SK-N-SH (cell line): Measurements from ENCODE around the gene SOCS7. TPM values are rescaled to one million over a fixed set of nuclear protein-coding genes. Genes with fewer than 3 reads are reported as not detected.
A peak's percentile ranks its signal among the peaks of the same experiment; 100 is the strongest.

ENCODE experiments used
- CTCF ChIA-PET: fragments of 300-600, 350-600 bp; formaldehyde crosslinking; extraction: SDS; loops from one replicate; lab custom pipeline; 2021; lab: Yijun Ruan, JAX
- POLR2A ChIA-PET: fragments of 350-600 bp; sonication (Branson Sonifier 250); formaldehyde crosslinking; extraction: SDS; loops from one replicate; lab custom pipeline; 2020; ENCODE audit warnings: antibody characterized with exemption, inconsistent platforms; lab: Yijun Ruan, JAX
- DNase-seq: peaks from one replicate; pipeline ENCODE4 v3.0.0; 2012
- H2AFZ ChIP-seq: fragments of 200-600 bp; sonication (generic); 2 replicates; pipeline ENCODE4 v1.8.1; 2016; ENCODE audit warnings: antibody characterized with exemption, mild to moderate bottlenecking, low read depth
- H3F3A ChIP-seq: fragments of 200-600 bp; sonication (generic); replicated peaks from 2 replicates; pipeline ENCODE3; 2016; ENCODE audit warnings: antibody characterized with exemption, mild to moderate bottlenecking; ENCODE audit not compliant: insufficient read depth
- H3K27ac ChIP-seq, 2 experiments: fragments of 200-500 bp in 1 of 2; fragments of 200-600 bp in 1 of 2; sonication (Bioruptor generic) in 1 of 2; sonication (generic), shearing (Covaris generic) in 1 of 2; 2 replicates each; pipeline versions ENCODE4 v1.5.1 to v1.6.1; 2014 to 2016; ENCODE audit warnings: low read depth in 2 of 2, inconsistent platforms in 1 of 2, low read length in 1 of 2, mild to moderate bottlenecking in 1 of 2, mixed read lengths in 1 of 2
- H3K27me3 ChIP-seq: fragments of 200-600 bp; sonication (generic), shearing (Covaris generic); 2 replicates; pipeline ENCODE4 v1.6.1; 2016; ENCODE audit warnings: mixed run types; ENCODE audit not compliant: insufficient read depth
- H3K36me3 ChIP-seq, 2 experiments: fragments of 200-500 bp in 1 of 2; fragments of 200-600 bp in 1 of 2; sonication (Bioruptor generic) in 1 of 2; sonication (generic) in 1 of 2; replicated peaks in 1 of 2; 2 replicates each; pipeline versions ENCODE3 to v1.5.1; 2014 to 2016; ENCODE audit warnings: low read length in 1 of 2, mild to moderate bottlenecking in 1 of 2; ENCODE audit not compliant: insufficient read depth in 2 of 2, control insufficient read depth in 1 of 2
- H3K4me1 ChIP-seq, 2 experiments: fragments of 200-500 bp in 1 of 2; fragments of 200-600 bp in 1 of 2; sonication (Bioruptor generic) in 1 of 2; sonication (generic), shearing (Covaris generic) in 1 of 2; 2 replicates each; pipeline versions ENCODE4 v1.5.1 to v1.6.1; 2014 to 2016; ENCODE audit warnings: low read depth in 1 of 2, low read length in 1 of 2, mixed run types in 1 of 2; ENCODE audit not compliant: insufficient read depth in 2 of 2, control insufficient read depth in 1 of 2
- H3K4me2 ChIP-seq: fragments of 200-600 bp; sonication (generic), shearing (Covaris generic); 2 replicates; pipeline ENCODE4 v1.6.1; 2017; ENCODE audit warnings: mixed run types
- H3K4me3 ChIP-seq, 2 experiments: fragments of 200-500 bp in 1 of 2; fragments of 200-600 bp in 1 of 2; sonication (Bioruptor generic) in 1 of 2; sonication (generic), shearing (Covaris generic) in 1 of 2; 2 replicates each; pipeline versions ENCODE4 v1.5.1 to v1.8.1; 2014 to 2016; ENCODE audit warnings: low read depth in 2 of 2, inconsistent platforms in 1 of 2, low read length in 1 of 2, mild to moderate bottlenecking in 1 of 2, mixed read lengths in 1 of 2, moderate library complexity in 1 of 2
- H3K79me2 ChIP-seq: fragments of 200-600 bp; sonication (generic); 2 replicates; pipeline ENCODE4 v1.8.1; 2017; ENCODE audit warnings: mild to moderate bottlenecking; ENCODE audit not compliant: insufficient read depth
- H3K9ac ChIP-seq: fragments of 200-600 bp; sonication (generic); 2 replicates; pipeline ENCODE4 v1.6.1; 2017; ENCODE audit warnings: mixed run types
- H3K9me2 ChIP-seq: fragments of 200-600 bp; sonication (generic); 2 replicates; pipeline ENCODE4 v1.6.1; 2017; ENCODE audit warnings: mixed run types
- H3K9me3 ChIP-seq: fragments of 200-600 bp; sonication (generic); 2 replicates; pipeline ENCODE4 v1.6.1; 2017; ENCODE audit warnings: mixed run types, mild to moderate bottlenecking, moderate library complexity
- H4K20me1 ChIP-seq: fragments of 200-600 bp; sonication (generic); 2 replicates; pipeline ENCODE4 v1.6.1; 2017; ENCODE audit warnings: mild to moderate bottlenecking, mixed run types; ENCODE audit not compliant: insufficient read depth
- CHD2 ChIP-seq: fragments of 150-350 bp; IDR thresholded peaks from 2 replicates; pipeline ENCODE4 v1.6.1; 2018; ENCODE audit warnings: low read length; ENCODE audit not compliant: partially characterized antibody
- EZH2phosphoT487 ChIP-seq: fragments of 200-600 bp; sonication (generic); IDR thresholded peaks from 2 replicates; pipeline ENCODE4 v1.6.1; 2017; ENCODE audit warnings: low read depth, mixed run types, mild to moderate bottlenecking, antibody characterized with exemption, moderate library complexity, borderline replicate concordance
- FOSL2 ChIP-seq: IDR thresholded peaks from 2 replicates; pipeline ENCODE4 v1.4.0; 2012; ENCODE audit warnings: low read depth, mild to moderate bottlenecking, moderate library complexity, borderline replicate concordance
- FOXM1 ChIP-seq: IDR thresholded peaks from 2 replicates; pipeline ENCODE4 v1.4.0; 2012; ENCODE audit warnings: low read depth, mild to moderate bottlenecking
- GATA2 ChIP-seq: sonication (generic); formaldehyde crosslinking; IDR thresholded peaks from 2 replicates; pipeline ENCODE4 v1.5.0; 2020; ENCODE audit warnings: mild to moderate bottlenecking, missing genetic modification reagents
- JUND ChIP-seq: IDR thresholded peaks from 2 replicates; pipeline ENCODE4 v1.4.0; 2012
- NFIC ChIP-seq: IDR thresholded peaks from 2 replicates; pipeline ENCODE4 v1.4.0; 2012; ENCODE audit warnings: borderline replicate concordance
- NRF1 ChIP-seq: IDR thresholded peaks from 2 replicates; pipeline ENCODE4 v1.6.1; 2012; ENCODE audit warnings: low read depth, mild to moderate bottlenecking, low read length
- REST ChIP-seq: IDR thresholded peaks from 2 replicates; pipeline ENCODE4 v1.6.1; 2012; ENCODE audit warnings: mild to moderate bottlenecking, low read depth, low read length, moderate library complexity
- RFX5 ChIP-seq: IDR thresholded peaks from 2 replicates; pipeline ENCODE4 v1.6.1; 2012; ENCODE audit warnings: mild to moderate bottlenecking, improper control_type of control experiment, low read length
- RXRA ChIP-seq: IDR thresholded peaks from 2 replicates; pipeline ENCODE4 v1.4.0; 2012; ENCODE audit warnings: low read depth, mild to moderate bottlenecking, borderline replicate concordance
- TCF12 ChIP-seq: IDR thresholded peaks from 2 replicates; pipeline ENCODE4 v1.4.0; 2012
- TEAD4 ChIP-seq: IDR thresholded peaks from 2 replicates; pipeline ENCODE4 v1.4.0; 2012; ENCODE audit warnings: mild to moderate bottlenecking, borderline replicate concordance; ENCODE audit not compliant: insufficient read depth
- YY1 ChIP-seq: IDR thresholded peaks from 2 replicates; pipeline ENCODE4 v1.4.0; 2012; ENCODE audit warnings: low read depth, mild to moderate bottlenecking
- WGBS: methylation state at CpG from one replicate; pipeline ENCODE4 v1.1.6; 2017; ENCODE audit warnings: low lambda C conversion rate; 5-methylcytosine and 5-hydroxymethylcytosine counted together
- polyA plus RNA-seq, 3 experiments: library from polyadenylated mRNA; depleted of rRNA; stranded (reverse); fragments of >200 nt; gene quantifications; 2 replicates each; pipeline ENCODE4 v1.2.3, GENCODE V29; 2012
- TF ChIP-seq, protein P1 (sequence below): fragments of 150-350 bp; IDR thresholded peaks from 2 replicates; pipeline ENCODE4 v1.6.1; 2017; ENCODE audit warnings: antibody characterized with exemption, low read length, low read depth, borderline replicate concordance
- TF ChIP-seq, protein P2 (sequence below): fragments of 200-600 bp; sonication (generic); IDR thresholded peaks from 2 replicates; pipeline ENCODE4 v1.6.1; 2017; ENCODE audit warnings: antibody characterized with exemption, mild to moderate bottlenecking, moderate library complexity

The SOCS7 gene
- polyA plus RNA-seq, 1 of the 3 experiments (the other 2 are of a cell fraction) = 7.4 TPM

DNA sequence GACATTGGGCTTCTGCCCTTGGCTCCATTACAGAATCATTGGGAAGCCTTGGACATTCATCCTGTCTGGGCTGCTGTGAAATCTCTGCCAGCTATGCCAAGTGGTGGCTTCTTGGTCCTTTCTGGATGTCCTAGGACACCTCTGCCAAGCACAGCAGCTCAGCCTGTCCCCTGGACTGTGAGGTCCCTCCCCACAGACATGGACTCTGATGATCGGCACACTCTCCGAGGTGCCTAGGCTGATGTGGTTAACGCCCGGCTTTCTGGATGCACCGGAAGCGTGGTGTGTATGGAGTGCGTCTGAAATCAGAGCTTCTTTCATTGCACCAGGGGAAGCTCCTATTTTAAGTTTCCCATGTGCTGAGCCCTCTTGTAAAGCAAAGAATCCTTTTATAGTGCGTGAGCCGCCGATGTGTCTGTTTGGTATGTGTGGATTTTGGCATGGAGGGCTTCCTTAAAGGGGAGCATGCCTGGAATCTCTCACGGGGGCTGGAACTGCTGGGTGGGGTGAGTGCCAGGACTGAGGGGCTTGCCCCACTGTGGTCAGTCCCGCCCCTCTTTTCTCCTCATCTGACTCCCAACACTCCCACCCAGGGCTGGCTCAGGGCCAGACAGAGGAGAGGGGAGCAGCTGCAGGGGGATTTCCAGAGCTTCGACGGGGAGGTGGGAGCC is 69.7 kb downstream of the SOCS7 start (continued):
- no peak for TF ChIP-seq REST
- no peak for TF ChIP-seq NRF1
- TF ChIP-seq JUND = no peak
- TF ChIP-seq NFIC = no peak; the same call in 1 of the 2 replicates
- no peak for TF ChIP-seq GATA2 (CRISPR knock-in tag)
- no peak for TF ChIP-seq RXRA
- TF ChIP-seq YY1 = no peak
- TF ChIP-seq, protein P1, sequence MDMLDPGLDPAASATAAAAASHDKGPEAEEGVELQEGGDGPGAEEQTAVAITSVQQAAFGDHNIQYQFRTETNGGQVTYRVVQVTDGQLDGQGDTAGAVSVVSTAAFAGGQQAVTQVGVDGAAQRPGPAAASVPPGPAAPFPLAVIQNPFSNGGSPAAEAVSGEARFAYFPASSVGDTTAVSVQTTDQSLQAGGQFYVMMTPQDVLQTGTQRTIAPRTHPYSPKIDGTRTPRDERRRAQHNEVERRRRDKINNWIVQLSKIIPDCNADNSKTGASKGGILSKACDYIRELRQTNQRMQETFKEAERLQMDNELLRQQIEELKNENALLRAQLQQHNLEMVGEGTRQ = no peak
- TF ChIP-seq RFX5 = no peak

- H3K27ac ChIP-seq = no peak overlapping the region
- H3F3A ChIP-seq = peaks cover 4% of the 10 kb centered on the region
- no peak for DNase-seq
- no peaks in the 10 kb centered on the region for H3K9me2 ChIP-seq
- H4K20me1 ChIP-seq = no peaks in the 10 kb centered on the region
- peaks cover 22 to 51% of the 10 kb centered on the region in 2 experiments; a peak in 2 of 4 replicates for H3K4me1 ChIP-seq
- H3K27me3 ChIP-seq = no peaks in the 10 kb centered on the region
- H3K9ac ChIP-seq = no peak overlapping the region
- no peak overlapping the region for H2AFZ ChIP-seq
- TF ChIP-seq FOSL2 (no peak), TCF12 (no peak), YY1 (no peak), EZH2phosphoT487 (no peak), TEAD4 (no peak), CHD2 (no peak), FOXM1 (no peak)
- TF ChIP-seq, protein P2, sequence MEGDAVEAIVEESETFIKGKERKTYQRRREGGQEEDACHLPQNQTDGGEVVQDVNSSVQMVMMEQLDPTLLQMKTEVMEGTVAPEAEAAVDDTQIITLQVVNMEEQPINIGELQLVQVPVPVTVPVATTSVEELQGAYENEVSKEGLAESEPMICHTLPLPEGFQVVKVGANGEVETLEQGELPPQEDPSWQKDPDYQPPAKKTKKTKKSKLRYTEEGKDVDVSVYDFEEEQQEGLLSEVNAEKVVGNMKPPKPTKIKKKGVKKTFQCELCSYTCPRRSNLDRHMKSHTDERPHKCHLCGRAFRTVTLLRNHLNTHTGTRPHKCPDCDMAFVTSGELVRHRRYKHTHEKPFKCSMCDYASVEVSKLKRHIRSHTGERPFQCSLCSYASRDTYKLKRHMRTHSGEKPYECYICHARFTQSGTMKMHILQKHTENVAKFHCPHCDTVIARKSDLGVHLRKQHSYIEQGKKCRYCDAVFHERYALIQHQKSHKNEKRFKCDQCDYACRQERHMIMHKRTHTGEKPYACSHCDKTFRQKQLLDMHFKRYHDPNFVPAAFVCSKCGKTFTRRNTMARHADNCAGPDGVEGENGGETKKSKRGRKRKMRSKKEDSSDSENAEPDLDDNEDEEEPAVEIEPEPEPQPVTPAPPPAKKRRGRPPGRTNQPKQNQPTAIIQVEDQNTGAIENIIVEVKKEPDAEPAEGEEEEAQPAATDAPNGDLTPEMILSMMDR = no peak
- CTCF ChIA-PET = interaction anchor here (0.7 to 16.7 kb wide), 14 partner anchors 9 to 267 kb away, joined by 3 to 423 read pairs (median 4); partner anchors contain the start of genes GPR179 and SOCS7
- no peaks in the 10 kb centered on the region for H3K9me3 ChIP-seq
- peaks cover 12% of the 10 kb centered on the region for H3K79me2 ChIP-seq
- H3K4me2 ChIP-seq = 0 out of 2 replicates have a peak overlapping the region, but pooled peaks have one; percentile 37
- WGBS = 87% methylated on average over 11 of the region's 17 CpGs
- POLR2A ChIA-PET = no interaction called here
- no peak overlapping the region for H3K4me3 ChIP-seq
- H3K36me3 ChIP-seq = no peaks in the 10 kb centered on the region
Observed at GRCh38 chr17:38421871-38422827, 70.5 kb downstream of the SOCS7 start.
